Upper lobe of left lung (tissue), 4 donors: ENCODE measurements around the gene ANKRD44.

Source experiments
- CTCF ChIP-seq, 6 experiments: fragments of 450-650 bp in 4 of 6; fragments of 200-600 bp in 2 of 6; sonication (generic) in 2 of 6; IDR thresholded peaks; one replicate each; pipeline ENCODE4 v1.5.1; 2016 to 2019; ENCODE audit warnings: antibody characterized with exemption in 6 of 6
- POLR2A ChIP-seq, 4 donors: fragments of 450-650 bp; IDR thresholded peaks; one replicate each; pipeline ENCODE4 v1.5.1; 2016 to 2017; ENCODE audit warnings: antibody characterized with exemption in 4 of 4, mild to moderate bottlenecking in 2 of 4

GRCh38 chr2:197241153-197241552 lies 69.4 kb downstream of the ANKRD44 start:
- TF ChIP-seq CTCF (IDR thresholded peaks at IDR 0.05) (no peak), POLR2A (IDR thresholded peaks at IDR 0.05) (no peak)
